Glomerular visceral epithelial cell (primary cell): Measurements from ENCODE around the gene VPS13D.

Source experiments
- DNase-seq: peaks from one replicate; pipeline ENCODE4 v3.0.0-alpha.2; 2016; ENCODE audit errors: extremely low spot score

The VPS13D gene

GRCh38 chr1:12488666-12489354 lies 259.0 kb downstream of the VPS13D start:
- DNase-seq = no peak

- DNase-seq = no peak
Measured at GRCh38 chr1:12490532-12491142, 260.8 kb downstream of the VPS13D start.

DNA sequence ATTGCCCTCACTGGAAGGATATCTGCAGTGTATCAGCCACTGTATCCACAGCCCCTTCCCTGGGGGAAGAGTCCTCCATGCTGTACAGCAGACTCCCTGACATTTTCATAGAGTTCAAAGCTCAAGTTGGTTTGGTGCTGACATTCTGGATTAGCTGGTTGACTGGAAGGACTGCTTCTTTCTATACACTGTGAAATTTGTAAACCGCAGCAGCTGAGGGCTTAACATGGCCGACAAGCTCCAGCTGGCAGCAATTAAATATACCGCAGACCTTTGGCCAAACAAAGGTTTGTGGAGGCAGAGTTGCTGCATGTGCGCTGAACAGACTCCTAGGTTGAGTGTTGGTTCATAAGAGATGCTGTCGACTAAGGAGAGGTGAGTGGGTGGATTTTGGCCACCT lies 261.8 kb downstream of the VPS13D start:
- DNase-seq = no peak

- no peak for DNase-seq
Measured at GRCh38 chr1:12495725-12496124, 265.9 kb downstream of the VPS13D start.

- DNase-seq = no peak
Measured at GRCh38 chr1:12496154-12496961, 266.5 kb downstream of the VPS13D start.

DNA sequence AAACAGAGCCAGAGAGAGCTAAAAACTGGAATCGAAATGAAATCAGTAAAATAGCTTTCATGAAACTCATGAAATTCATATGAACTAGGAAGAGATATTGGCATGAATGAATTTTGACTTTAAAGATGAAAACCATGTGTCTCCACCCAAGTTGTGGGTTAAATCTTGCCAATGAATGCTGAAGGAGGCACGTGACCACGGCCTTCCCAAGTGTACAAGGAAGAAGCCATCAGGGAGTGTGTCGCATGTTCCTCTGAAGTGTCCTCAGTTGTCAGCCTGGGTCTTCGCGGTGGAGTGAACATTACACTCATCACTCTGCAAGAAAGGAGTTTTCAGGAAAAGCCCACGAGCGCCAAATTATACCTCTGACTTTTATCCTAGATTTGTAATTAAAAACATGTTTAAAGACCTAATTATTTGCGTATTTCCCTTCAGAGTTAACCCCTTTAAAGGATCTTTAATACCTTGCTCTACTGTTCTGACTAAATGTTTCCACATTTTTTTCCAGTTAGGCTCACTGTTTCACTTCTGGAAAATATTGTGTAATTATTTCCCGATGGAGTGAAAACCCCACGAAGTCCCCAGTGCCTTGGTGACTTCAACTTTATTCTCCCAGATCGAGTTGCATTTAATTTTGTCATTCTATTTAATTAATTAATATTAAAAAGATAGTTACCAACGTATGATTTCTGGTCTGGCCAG lies 269.9 kb downstream of the VPS13D start:
- no peak for DNase-seq

- peak; percentile 48 for DNase-seq
Measured at GRCh38 chr1:12501661-12502060, 271.8 kb downstream of the VPS13D start.

DNA sequence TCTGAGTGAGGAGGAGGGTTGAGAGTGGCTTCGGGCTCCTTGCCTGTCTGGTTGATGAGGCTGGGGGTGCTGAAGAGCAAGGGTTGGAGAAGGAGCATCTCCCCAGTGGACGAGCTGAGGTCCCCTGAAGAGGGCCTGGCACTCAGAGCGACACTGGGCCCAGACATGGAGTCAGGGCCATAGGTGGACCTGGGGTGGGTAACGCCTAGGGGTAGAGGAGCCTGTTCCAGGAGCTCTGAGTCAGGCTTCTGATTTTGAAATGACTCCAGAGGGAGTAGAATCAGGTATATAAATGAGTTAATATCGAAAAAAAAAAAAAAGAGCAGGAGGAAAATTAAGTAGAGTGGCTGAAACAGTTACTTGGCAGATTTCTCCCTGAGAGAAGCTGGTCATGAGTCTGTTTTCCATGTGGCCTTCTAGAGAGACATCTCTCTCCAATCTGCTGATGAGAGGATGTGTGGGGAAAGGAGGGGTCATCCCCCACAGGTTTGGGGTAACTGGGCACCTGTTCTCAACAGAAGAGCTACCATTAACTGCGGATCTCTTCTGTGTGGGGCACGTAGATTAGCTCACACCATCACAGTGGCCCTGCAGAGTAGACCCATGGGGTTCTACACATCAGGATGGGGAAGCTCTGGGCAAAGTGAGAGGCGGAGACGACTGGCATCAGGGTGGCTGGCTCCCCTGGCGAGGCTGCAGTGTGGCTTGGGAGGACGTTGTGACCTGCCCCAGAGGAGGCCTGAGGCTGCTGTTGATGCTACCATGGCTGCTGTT lies 272.7 kb downstream of the VPS13D start:
- no peak for DNase-seq

DNA sequence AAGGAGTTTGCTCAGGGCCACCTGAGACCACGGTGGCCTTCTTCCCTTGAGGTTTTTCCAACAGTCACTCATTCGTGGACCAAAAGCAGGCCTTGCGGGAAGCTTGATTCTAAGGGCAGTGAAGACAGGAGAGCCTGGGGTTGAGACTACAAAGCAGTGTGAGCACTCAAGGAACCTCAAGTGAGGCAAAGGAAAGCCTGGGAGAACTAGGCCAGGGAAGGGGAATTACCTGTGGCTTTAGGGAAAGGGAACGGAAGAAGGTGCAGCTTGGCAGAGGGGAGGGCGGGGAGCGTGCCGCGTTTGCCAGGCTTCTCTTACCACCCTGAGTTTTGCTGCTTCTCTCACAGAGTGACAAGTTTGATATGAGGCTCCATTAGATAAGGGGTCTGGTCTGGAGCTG lies 273.9 kb downstream of the VPS13D start:
- DNase-seq = no peak

DNA sequence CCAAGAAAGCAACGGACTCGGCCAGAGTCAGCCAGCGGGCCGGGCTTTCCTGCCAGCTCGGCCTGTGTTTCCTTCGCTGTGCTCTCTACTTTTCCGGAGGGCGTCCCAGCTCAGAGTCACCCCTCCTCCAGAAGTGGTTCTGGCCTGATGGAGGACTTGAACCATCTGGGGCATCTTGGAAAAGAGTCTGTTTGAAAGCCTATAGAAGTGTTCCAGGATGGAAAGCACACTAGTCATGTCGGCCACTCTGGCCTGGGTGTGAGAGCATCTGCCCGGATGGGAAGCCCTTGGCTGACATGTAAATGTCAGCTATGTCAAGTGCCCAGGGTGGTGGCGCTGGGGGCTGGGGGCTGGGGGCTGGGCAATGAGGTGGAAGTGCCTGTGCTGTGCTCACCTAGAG lies 274.8 kb downstream of the VPS13D start:
- DNase-seq = no peak

DNA sequence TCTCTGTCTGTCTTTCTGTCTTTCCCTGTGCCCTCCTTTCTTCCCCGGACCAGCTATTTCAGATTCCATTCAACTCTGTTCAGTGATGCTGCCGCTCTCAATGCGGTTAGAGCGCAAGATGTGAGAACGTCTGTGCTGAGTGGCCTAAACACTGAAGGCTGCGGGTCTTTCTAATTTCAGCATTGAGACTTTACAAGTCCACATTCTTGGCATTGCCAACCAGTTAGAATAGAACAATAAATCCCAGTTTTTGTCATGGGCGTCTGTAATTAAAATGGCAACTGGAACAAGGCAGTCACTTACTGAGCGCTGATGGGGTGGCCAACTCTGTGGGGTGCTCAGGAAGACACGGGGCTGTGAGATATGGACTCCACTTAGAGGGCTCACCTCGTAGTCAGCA lies 275.4 kb downstream of the VPS13D start:
- DNase-seq = no peak

DNA sequence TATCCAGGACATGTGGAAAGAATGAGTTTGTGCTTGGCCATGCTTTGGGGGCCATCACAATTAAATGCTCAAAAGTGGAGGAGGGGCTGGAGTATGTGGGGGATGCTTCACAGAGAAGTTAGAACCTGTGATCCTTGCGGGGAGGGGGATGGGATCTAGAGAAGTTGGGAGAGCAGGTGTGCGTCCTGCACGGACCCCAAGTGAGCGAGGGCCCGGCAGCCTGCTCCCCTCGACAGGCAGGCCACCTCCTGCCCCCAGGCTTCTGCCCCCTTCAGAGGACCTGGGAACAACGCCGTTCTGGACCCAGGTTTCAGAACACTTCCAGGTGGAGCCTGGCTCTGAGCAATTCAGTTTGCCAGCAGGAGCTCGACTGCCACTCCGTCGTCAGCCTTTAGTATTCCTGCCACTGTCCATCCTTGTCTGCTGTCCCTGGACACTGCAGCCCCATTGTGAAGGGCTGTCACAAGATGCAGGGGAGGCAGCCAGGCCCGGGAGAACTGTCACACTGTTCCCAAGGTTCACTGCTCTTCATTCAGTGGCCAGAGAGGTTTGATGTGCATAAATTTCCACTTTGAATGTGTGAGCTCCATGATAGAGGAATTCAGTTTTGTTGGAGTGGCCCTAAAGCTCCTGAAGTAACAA lies 275.9 kb downstream of the VPS13D start:
- no peak for DNase-seq

DNA sequence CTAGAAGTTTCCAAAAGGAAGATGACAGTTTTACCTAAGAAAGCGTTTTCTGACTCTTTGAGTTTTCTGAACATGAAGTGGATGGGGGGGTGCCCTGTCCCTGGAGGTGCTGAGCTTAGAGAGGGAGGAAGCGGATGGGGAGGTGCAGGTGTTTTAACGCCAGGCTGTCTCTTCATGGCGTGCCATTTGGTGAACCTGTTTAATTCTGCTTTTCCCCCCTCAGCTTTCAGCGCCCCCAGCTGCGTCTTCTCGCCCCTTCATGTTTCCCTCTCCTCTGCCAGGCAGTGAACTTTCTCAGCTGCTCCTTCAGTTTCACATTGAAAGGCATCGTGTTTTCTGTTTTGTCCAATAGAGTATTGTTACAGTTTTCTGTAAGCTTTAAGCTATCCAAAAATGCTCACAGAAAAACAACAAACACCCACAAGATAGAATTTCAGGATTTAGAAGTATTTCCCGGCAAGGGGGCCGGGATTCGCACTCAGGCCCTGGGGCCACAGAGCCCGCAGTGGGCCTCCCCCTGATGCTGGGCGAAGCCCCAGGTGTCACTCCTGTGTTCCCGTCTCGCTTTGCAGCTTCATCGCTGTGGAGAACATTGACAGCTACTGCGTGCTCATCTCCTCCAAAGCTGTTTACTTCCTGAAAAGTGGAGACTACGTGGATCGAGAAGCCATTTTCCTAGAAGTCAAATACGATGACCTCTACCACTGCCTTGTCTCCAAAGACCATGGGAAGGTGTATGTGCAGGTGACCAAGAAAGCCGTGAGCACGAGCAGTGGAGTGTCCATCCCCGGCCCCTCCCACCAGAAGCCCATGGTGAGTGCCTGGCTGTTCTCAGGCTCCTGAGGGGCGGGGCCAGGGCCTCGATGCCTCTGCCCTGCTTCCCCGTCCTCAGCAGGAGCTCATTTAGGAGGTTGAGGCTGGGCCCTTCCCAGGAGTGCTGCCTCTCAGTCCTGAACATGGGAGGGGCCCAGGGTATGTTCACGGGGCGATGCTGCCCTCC lies 276.8 kb downstream of the VPS13D start:
- no peak for DNase-seq

GRCh38 chr1:12507631-12508030 lies 277.8 kb downstream of the VPS13D start:
- DNase-seq = no peak

- DNase-seq = no peak
Measured at GRCh38 chr1:12508849-12509248, 279.0 kb downstream of the VPS13D start.

DNA sequence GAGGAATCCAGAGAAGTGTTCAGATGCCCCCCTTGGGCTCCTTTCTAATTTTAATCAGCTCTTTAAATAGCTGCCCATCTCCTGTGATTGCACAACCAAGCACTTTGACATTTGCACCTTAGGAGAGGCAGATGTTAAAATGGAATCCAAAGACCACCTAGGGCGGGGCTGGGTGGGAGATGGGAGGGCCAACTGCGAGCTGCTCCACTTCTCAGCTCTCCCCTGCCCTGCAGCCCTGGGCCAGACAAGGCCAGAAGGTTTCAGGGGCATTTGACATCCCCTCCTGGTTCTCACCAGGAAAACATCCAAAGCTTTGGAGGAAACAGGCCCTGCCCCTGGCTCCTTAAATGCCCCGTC lies 281.3 kb downstream of the VPS13D start:
- no peak for DNase-seq

DNA sequence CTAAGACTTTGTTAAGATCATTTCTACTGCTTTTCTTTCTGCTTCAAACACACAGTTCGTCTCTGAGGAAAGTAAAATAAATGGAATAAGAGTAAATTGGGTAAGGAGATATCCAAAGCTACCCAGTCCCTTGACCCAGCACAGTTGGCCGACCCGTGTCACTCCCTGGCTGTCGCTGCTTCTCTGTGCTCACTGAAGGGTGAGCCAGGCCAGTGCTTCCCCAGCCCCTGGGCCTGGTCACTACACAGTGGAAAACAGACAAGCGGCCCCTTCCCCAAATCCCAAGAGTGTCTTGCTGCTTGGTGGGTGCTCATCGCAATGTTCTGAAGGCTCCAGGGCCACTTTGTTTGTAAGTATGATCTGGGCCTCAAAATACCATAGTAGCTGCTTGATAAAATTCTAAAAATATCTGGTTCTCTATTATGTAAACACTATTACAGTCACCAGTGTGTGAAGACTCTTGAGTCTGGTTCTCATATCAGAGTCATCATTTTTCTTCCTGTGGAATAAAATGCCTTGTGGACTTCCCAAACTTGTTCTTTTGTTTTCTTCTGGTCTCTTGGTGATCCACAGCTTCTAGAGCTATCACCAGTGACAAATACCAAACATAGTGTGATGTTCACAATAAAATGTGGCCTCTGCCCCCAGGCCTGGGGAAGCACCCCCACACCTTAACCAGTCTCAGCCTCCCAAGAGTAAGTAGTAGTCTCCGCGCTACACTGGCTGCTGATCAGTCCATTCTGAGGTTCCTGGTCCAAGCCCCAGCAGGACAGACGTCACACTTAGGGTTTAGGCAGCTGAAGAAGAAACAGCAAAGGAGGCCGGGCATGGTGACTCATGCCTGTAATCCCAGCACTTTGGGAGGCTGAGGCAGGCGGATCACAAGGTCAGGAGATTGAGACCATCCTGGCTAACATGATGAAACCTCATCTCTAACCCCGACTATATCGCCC lies 282.0 kb downstream of the VPS13D start:
- DNase-seq = no peak

- no peak for DNase-seq
Measured at GRCh38 chr1:12513181-12513580, 283.4 kb downstream of the VPS13D start.

DNA sequence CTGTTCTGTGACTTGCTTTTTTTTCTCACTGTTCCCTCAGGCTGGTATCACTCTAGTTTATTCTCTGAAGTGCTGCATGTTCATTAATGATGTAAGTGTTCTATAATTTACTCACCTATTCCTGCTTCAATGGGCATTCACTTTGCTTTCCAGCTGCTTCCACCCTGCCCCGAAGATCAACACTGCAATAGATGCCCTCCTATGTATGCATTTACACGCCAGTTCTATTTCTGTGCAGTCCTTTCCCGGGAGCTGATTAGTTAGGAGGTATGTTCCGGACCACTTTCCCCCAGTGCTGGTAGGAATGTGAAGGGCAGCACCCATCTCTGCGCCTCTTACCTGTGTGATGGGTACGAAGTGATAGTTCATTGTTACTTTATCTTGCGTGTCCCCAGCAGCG lies 284.8 kb downstream of the VPS13D start:
- DNase-seq = no peak
